HepG2 (cell line): ENCODE measurements around the gene SLC17A3.

Experiments used
- ARNT ChIP-seq: fragments of 450-650 bp; IDR thresholded peaks from 2 replicates; pipeline ENCODE4 v1.6.1; 2017
- CAMTA2 ChIP-seq: sonication (generic); formaldehyde crosslinking; IDR thresholded peaks from 2 replicates; pipeline ENCODE4 v1.4.0; 2020; ENCODE audit warnings: mild to moderate bottlenecking, missing genetic modification reagents, borderline replicate concordance
- EP300 ChIP-seq, 3 experiments: sonication (generic) in 1 of 3; formaldehyde crosslinking in 1 of 3; IDR thresholded peaks; 2 replicates each; pipeline versions ENCODE4 v1.5.1 to v1.6.1; 2011 to 2020; ENCODE audit warnings: low read depth in 2 of 3, low read length in 2 of 3, borderline replicate concordance in 1 of 3, improper control_type of control experiment in 1 of 3, mild to moderate bottlenecking in 1 of 3, missing genetic modification reagents in 1 of 3, moderate library complexity in 1 of 3
- KMT2B ChIP-seq: IDR thresholded peaks from 2 replicates; pipeline ENCODE4 v1.6.1; 2016; ENCODE audit warnings: missing genetic modification reagents, missing compliant biosample characterization
- REPIN1 ChIP-seq: sonication (generic); formaldehyde crosslinking; IDR thresholded peaks from 2 replicates; pipeline ENCODE4 v1.8.0; 2022; ENCODE audit warnings: missing genetic modification reagents, low read depth, mild to moderate bottlenecking, borderline replicate concordance
- SCMH1 ChIP-seq: sonication (generic); formaldehyde crosslinking; IDR thresholded peaks from 2 replicates; pipeline ENCODE4 v1.9.0; 2021; ENCODE audit warnings: missing genetic modification reagents, mild to moderate bottlenecking, borderline replicate concordance
- SMARCC2 ChIP-seq: fragments of 450-650 bp; IDR thresholded peaks from 2 replicates; pipeline ENCODE4 v1.6.1; 2017; ENCODE audit warnings: antibody characterized with exemption, mild to moderate bottlenecking
- TCF12 ChIP-seq, 2 experiments: fragments of 450-650 bp in 1 of 2; sonication (generic) in 1 of 2; formaldehyde crosslinking in 1 of 2; IDR thresholded peaks; 2 replicates each; pipeline versions ENCODE4 v1.6.1 to v1.8.0; 2017 to 2022; ENCODE audit warnings: antibody characterized with exemption in 1 of 2, mild to moderate bottlenecking in 1 of 2, missing genetic modification reagents in 1 of 2, moderate library complexity in 1 of 2
- ZNF354B ChIP-seq: sonication (generic); formaldehyde crosslinking; IDR thresholded peaks from 2 replicates; pipeline ENCODE4 v1.8.0; 2022; ENCODE audit warnings: mild to moderate bottlenecking, missing genetic modification reagents
- TF ChIP-seq, protein P1 (sequence below): sonication (generic); formaldehyde crosslinking; IDR thresholded peaks from 2 replicates; pipeline ENCODE4 v1.8.1; 2023; ENCODE audit warnings: mild to moderate bottlenecking, missing genetic modification reagents
- TF ChIP-seq, protein P2 (sequence below): sonication (generic); formaldehyde crosslinking; IDR thresholded peaks from 2 replicates; pipeline ENCODE4 v1.8.1; 2023; ENCODE audit warnings: mild to moderate bottlenecking, inconsistent platforms, moderate library complexity, missing genetic modification reagents, borderline replicate concordance

DNA sequence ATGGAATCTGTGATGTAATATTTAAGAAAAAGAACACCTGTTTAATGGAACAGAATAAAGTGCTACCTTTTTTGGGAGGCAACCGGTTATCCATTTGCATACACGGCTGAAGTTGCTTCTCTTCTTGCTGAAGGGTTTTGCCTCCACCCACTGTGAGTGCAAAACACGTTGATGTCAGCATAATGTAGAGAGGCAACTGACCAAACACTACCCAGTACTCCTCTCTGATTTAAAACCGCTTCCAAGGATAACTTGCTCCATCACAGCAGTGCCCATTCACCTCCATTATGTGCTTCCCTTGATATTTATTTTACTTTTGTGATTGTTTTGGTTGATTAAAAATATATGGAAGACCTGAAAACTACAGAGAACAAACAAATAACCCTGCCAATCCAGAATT, 43.6 kb downstream of the SLC17A3 start:
- TF ChIP-seq, protein P1, sequence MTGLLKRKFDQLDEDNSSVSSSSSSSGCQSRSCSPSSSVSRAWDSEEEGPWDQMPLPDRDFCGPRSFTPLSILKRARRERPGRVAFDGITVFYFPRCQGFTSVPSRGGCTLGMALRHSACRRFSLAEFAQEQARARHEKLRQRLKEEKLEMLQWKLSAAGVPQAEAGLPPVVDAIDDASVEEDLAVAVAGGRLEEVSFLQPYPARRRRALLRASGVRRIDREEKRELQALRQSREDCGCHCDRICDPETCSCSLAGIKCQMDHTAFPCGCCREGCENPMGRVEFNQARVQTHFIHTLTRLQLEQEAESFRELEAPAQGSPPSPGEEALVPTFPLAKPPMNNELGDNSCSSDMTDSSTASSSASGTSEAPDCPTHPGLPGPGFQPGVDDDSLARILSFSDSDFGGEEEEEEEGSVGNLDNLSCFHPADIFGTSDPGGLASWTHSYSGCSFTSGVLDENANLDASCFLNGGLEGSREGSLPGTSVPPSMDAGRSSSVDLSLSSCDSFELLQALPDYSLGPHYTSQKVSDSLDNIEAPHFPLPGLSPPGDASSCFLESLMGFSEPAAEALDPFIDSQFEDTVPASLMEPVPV (CRISPR knock-in tag): no peak
- no peak for TF ChIP-seq ARNT
- no peak for TF ChIP-seq KMT2B (CRISPR knock-in tag)
- TF ChIP-seq TCF12 (IDR thresholded peaks at IDR 0.05): no peak
- TF ChIP-seq TCF12 (CRISPR knock-in tag; IDR thresholded peaks at IDR 0.05): no peak
- no peak for TF ChIP-seq SMARCC2
- no peak for TF ChIP-seq SCMH1 (CRISPR knock-in tag)
- no peak for TF ChIP-seq CAMTA2 (CRISPR knock-in tag)
- no peak for TF ChIP-seq ZNF354B (CRISPR knock-in tag)
- TF ChIP-seq, protein P2, sequence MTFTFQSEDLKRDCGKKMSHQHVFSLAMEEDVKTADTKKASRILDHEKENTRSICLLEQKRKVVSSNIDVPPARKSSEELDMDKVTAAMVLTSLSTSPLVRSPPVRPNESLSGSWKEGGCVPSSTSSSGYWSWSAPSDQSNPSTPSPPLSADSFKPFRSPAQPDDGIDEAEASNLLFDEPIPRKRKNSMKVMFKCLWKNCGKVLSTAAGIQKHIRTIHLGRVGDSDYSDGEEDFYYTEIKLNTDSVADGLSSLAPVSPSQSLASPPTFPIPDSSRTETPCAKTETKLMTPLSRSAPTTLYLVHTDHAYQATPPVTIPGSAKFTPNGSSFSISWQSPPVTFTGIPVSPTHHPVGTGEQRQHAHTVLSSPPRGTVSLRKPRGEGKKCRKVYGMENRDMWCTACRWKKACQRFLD (CRISPR knock-in tag): no peak
- no peak for TF ChIP-seq REPIN1 (CRISPR knock-in tag)
- TF ChIP-seq EP300 (IDR thresholded peaks at IDR 0.05; ENCODE audit: low read depth in 2 of 2, low read length in 2 of 2): no peak
- TF ChIP-seq EP300 (CRISPR knock-in tag; IDR thresholded peaks at IDR 0.05; ENCODE audit: borderline replicate concordance): no peak
